ENCODE data around the gene ZNF827.

ZNF827 gene

DNA sequence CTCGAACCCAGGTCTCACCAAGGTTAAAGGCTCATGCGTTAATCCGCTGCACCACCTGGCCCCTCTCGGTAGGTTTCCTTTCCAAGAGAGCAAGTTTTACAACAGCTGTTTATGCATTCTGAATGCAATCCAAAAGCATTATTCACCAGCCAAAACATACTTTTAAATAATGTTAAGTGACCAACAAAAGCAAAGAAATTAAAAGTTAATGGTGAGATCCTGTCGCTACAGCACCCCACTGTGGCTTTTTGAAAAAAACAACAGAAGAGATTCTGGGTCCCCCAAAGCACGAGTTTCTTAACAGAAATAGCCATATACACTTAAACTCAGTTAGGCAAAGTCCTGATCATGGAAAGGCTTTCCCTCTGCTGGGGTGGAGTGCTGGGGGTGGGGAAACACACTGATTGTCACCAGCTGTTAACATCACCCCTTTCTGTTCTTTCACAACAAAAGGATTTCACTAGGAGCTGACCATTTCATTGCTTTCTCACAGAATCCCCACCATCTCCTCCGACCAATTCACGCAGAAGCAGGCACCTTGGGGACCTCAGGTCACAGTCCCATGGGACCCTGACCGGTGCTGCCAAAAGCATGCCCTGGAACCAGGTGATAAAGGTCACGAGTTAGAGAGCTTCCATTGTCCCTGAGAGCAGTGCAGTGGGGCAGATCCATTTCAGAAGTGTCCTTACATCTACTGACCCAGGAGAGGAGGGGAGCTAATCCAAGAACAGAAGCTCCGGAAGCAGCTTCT, 51.2 kb downstream of the ZNF827 start:
- DNase-seq (ENCODE audit: low read depth in 2 of 2) = no peak

DNA sequence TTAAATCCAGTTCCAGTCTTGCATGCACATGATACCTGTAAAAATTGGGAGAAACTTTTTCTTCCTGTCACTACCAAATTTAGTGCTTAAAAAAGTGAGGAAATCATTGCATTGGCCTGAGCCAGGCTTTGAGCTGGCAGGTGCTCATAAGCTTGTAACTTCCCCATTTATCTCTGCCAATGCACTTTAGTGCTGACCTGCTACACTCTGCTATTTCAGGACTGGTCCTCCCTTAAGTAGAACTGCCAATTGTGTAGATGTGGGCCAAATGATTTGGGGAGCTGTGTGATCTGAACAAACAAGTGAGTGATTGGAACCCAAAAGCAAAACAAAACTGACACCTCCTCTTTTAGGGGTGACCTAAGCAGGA, 51.8 kb downstream of the ZNF827 start:
- no peak for DNase-seq (ENCODE audit: low read depth in 2 of 2)

DNA sequence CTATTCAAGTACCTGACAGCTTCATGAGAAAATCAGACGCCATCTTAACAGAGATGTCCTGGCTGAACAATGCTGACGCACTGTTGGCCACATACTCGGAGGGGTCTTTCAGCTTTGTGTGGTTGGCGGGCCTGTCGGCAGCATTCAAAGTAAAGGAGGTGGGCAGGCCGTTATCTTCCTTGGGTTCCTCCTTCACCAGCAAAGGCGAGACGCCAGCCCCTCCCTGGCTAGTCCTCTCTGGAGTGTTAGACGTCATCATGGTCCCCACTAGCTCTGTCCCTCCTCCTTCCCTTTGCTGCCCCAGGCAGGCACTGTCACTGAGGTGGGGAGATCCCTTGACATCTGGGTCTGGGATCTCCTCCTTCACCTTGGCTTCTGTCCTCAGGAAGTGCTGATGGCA, 53.0 kb downstream of the ZNF827 start:
- no peak for DNase-seq (ENCODE audit: low read depth in 2 of 2)

DNA sequence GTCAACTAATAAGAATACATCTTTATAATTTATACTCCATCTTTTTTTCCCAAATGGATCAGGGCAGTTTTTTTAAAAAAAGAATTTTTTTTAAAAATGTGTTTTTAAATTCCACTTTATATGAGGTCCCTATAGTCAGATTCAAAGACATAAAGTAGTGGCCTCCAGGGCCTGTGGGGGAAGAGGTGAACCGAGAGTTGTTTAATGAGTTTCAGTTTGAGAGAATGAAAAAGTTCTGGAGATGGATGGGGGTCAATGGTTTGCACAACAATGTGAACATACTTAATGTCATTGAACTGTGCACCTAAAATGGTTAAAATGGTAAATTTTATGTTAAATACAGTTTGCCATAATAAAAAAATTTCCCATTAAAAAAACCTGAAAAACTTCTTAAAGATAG, 53.8 kb downstream of the ZNF827 start:
- no peak for DNase-seq (ENCODE audit: low read depth in 2 of 2)

DNA sequence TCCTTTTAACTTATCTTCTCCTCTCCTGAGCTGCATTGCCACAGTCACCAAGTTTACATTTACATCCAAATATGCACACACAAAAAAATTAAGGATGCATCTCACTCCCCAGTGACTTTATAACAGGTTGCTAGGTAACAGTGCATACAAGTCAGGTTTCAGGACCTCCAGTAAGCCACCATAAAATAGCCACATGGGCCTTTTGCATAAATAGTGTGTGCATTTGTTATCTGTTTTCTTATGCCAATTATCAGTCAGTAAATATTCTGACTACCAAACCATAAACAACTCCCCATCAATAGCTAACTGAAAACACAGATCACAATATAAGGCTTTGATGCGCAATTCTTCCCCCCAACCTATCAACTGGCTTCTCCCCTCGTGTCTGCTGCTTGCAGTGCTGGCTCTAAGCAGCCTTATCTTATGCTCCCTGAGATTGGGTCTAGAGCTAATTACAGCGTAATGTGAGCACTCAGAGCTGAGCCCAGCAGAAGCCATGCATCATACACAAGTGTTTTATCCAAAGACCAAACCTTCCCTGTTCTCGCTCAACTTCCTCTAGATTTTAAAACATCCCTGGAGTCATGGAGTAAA, 55.4 kb downstream of the ZNF827 start:
- no peak for DNase-seq (ENCODE audit: low read depth in 2 of 2)

DNA sequence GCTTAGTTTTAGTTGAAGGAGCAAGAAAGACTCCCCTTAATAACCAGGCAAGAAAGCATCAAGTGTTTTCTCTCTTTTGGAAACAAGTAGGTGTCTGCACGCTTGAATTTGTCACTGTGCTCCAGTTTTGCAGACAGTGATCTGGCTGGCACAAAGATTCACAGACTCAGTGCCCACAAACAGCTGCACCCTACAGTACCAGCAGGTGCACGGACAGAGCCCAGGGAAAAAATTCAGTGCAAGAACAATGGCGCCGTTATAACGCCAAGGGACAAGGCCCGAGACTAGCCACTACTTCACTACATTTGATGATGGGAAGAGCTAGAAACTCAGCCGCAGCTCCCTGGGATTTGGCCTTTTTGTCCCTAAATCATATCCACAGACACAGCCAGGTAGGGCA, 56.0 kb downstream of the ZNF827 start:
- no peak for DNase-seq (ENCODE audit: low read depth in 2 of 2)

DNA sequence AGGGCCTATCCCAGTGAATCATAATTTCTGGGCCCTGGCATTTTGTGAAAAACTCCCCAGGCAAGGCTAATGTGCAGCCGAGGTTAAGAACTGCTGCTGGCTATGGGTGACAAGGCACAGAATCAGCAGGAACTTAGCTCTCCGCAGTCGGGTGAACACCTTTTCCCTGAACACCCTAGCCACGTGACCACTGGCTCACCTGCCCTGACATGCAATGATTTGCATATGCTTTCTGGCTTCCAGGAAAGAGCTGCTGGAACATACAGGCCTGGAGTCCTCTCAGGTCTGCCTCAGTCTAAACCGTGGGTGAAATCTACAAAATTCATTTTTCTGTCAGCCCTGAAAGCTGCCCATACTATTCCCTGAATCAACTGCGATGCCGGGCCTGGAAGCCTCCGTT, 56.6 kb downstream of the ZNF827 start:
- no peak for DNase-seq (ENCODE audit: low read depth in 2 of 2)

DNA sequence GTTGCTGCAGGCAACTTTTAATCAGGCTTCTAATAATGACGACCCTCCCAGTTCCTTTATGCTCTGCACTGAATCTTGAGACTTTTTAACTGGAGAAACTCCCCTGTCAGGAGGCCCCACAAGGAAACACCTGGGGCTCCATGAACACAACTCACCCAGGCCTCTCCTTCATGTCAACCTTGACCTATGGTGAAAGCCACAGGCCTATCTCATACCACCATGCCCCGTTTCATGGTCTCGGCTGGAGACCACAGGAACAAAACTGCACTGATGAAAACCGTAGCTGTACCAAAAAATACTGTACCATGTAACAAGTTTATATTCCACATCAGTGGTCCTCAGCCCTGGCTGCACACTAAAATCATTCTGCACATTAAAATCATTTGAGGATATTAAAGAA, 57.0 kb downstream of the ZNF827 start:
- no peak for DNase-seq (ENCODE audit: low read depth in 2 of 2)

DNA sequence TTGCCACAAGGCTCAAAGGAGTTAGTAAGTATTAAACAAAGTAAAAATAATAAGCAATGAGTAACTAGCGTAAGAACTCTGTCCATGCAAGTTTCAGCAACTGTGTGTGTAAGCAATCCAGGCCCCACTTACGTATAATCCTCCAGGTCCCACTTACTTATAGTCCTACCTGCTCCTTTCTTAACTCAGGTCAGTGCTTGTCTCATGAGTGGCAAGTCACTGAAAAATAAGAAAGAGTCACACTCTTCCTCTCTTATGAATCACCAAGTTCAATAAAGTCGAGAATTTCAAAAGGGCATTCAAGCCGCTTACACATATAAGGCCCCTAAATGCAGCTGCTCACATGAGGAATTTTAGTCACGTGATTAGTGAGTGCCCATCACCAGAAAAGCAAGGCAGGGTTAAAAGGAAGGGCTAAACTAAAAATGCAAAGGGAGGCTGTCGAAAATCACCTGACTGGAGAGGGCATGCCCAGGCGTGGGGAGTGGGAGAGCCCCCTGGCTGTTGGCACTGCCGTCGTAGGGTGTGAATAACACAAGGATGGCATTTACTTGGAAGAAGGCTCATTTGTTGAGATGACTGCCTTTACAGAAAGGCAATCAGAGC, 58.2 kb downstream of the ZNF827 start:
- no peak for DNase-seq (ENCODE audit: low read depth in 2 of 2)

DNA sequence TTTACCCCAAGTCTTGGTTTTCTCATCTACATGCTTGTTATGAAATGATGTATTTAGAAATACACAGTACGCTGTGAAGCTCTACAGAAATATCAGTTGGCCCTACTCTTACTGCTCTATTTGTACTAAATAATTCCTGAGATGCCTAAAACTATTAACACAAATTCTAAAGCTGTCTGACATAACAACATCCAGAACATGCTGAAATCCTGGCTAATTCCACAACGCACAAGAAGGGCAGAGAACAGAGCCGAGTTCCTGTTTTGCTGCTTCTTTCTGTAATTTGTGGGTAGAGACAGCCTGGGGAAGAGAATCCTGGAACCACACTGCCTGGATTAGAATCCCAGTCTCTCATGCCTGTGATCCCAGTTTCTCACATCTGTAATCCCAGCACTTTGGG, 59.0 kb downstream of the ZNF827 start:
- no peak for DNase-seq (ENCODE audit: low read depth in 2 of 2)

DNA sequence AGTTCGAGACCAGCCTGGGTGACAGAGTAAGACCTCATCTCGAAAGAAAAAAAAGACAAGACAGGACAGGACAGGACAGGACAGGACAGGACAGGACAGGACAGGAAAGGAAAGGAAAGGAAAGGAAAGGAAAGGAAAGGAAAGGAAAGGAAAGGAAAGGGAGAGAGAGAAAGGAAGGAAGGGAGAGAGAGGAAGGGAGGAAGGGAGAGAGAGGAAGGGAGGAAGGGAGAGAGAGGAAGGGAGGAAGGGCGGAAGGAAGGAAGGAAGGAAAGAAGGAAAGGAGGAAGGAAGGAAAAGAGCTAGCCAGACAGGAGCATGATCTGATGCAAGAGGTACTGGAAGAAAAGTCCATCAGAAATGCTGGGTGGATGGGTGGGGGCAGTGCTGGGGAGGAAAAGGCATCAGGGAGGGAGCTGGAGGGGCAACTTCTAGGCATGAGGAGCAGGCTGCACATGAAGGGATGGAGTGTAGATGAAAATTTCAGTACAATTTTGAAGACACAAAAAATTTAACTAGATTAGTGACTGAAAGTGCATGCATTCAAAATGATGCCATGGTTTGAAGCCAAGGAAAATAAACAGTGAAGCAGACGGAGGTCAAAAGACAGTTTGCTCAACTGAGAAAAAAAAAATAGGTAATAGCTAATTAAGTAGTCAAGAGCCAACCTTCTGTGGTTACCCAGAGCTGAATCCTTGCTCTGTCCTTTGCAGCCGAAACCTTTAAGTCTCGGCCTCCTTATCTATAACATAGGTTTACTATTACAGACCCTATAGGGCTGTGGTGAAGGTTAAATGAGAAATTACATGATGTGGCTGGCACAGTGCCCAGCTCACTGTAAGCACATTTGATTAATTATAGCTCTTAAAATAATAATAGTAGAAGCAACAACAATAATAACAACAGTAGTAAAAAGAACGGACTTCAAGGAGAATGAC, 59.9 kb downstream of the ZNF827 start:
- no peak for DNase-seq (ENCODE audit: low read depth in 2 of 2)

DNA sequence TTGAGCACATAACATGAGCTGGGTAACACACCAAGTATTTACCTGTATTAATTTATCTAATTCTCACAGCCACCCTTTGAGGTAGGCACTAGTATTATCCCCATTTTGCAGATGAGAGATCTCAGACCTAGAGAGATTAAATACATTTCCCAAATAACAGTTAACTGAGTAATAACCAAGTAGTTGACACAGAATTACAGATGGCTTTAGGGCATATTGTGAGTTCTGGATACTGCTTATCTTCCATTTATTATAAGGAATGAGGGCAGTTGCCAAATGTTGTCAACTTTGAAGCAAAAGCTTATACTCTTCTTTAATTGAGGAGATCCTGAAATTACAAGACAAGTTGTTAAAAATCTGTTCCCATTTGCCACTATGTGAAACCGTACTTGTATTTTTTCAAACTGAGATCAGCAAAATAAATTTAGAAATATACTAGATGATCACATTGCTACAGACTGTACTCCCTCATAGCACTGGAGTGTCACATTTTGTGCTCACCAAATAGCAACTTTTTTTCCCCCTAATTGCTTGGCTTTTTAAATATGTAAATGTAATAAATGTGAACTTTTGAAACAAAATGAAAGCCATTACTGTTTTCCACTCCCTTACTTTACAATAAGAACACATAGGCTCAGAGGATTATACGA, 62.0 kb downstream of the ZNF827 start:
- no peak for DNase-seq (ENCODE audit: low read depth in 2 of 2)

DNA sequence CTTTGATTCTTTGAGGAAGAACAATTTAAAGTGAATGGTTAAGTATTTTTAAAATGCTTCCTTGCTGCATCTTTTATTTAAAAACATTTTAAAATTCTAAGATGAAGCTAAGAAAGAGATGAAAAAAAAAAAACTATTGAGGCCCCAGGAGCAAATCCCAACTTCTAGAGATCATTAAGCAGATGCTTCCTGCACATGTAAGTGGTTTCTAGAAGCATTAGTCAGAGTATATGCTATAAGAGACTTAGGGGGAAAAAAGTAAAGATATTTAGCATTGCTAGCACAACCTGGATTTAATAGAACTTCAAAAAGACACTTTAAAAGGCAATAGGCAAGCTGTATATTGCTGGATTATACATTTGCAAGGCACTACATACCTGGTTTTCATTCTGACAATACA, 64.7 kb downstream of the ZNF827 start:
- no peak for DNase-seq (ENCODE audit: low read depth in 2 of 2)

DNA sequence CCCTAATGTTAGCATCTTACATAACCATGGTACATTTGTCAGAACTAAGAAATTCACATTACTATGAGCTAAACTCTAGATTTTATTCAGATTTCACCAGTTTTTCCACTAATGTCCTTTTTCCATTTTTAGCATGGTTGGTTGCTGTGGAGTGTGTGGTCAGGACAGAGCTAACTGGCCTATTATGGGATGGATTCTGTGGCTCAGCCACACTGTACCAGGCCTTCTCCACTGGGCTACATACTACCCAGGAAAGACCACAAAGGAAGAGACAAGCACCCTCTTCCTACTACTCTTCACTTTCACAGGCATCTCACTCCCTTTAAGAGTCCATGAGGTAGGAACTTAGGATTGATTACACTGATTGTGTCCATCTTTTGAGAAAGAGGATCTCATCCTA, 67.4 kb downstream of the ZNF827 start:
- no peak for DNase-seq (ENCODE audit: low read depth in 2 of 2)

DNA sequence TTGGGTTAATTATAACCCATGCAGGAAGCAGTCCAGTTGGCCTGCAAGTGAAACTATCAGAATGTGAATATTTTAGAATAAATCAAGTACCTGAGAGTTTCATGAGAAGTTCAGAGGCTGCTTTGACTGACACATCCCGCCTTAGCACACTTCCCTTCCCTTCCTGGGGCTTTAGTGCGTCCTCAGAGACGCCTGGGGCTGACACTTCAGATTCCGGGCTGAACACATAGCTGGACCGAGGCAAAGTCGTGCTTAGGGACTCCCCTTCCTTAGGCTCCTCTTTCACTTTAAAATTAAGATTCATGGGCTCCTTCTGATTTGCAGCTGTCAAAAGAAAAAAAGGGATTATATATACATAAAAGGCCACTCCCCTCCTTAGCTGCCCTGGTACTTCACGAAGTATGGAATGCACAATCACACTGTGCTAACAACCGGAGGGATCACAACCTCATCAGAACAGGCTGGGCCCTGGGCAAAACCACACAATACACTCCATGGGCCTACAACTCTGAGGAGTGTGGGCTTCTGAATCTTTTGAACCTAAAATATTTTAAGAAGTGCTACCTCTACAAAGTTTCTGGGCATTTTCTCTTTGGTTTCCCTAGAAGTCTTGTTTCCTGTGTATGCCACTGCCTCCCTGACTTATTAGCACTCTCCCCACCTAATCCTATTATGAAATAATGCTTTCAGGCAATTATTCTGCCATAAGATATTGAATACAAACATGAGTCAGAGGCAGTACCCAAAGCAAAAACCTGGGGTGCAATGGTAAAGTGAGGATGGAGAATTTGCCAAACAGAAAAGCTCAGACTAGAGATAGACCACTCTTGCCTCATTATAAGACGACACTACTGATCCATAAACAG, 68.2 kb downstream of the ZNF827 start:
- no peak for DNase-seq (ENCODE audit: low read depth in 2 of 2)

DNA sequence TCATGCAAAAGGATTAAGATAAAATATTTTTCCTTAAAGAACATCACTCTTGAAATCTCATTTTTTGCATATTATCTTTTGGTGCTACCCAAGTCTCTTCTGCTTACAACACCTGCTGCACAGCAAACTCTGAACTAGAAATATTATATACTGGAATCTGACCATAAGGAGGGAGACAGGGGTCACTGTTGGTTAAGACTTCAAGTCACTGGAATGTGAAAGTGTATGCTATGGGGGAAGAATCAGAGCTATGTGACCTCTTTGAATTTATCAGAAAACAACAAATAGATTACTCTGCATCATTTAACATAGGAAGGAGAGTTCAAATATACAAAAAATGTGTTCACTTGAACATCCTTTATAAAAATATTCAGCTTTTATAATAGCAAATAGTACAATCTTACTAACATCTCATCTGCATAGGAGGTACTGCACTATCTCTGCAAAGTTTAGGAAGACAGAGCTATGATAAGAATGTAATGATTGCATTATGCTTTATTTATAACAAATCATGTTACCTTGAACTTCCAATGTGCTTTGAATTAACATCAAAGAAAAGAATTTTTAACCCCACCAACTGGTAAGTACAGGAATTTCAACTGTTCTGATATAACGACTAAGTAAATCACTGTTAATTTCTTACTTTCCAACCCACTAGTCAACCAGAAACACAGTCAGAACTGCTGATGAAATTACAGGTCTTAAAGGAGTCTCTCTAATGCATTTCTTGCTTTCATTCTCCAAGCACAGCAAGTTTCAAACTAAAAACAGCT, 69.8 kb downstream of the ZNF827 start:
- DNase-seq (ENCODE audit: low read depth in 2 of 2) = no peak

DNA sequence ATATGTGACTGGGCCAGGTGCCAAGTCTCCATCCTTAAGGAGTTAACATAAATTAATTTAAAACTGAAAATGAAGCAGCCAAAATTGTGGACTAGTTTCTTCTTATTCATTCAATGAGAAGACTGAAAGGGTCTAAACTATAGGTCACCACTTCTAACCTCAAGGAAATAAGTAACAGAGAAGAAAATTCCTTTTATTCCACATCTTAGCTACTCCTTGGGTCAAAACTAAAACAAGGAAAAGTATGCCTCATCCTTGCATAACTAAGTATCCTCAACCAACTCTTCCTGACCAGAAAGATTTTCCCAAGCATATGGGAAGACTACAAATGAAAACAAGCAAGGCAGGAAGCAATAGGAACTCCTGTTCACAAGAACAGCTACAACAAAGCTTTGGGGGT, 71.2 kb downstream of the ZNF827 start:
- no peak for DNase-seq (ENCODE audit: low read depth in 2 of 2)

DNA sequence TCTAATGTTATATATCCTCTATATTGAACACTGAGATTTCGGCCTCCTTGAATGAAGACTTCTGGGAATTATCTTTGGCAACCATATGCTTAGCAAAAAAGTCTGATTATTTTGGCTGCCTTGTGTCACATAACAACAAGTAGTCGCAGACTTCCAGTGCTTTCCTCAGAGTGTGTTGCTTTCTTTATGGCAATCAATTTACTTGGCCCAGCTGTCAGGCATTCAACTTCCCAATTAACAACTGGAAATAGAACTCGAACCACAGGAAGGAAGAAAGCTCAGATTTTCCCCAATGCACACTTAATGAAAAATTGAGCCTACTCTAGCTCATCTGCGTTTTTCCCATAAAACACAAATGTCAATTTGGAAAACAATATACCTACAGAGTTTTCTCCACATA, 71.6 kb downstream of the ZNF827 start:
- no peak for DNase-seq (ENCODE audit: low read depth in 2 of 2)

DNA sequence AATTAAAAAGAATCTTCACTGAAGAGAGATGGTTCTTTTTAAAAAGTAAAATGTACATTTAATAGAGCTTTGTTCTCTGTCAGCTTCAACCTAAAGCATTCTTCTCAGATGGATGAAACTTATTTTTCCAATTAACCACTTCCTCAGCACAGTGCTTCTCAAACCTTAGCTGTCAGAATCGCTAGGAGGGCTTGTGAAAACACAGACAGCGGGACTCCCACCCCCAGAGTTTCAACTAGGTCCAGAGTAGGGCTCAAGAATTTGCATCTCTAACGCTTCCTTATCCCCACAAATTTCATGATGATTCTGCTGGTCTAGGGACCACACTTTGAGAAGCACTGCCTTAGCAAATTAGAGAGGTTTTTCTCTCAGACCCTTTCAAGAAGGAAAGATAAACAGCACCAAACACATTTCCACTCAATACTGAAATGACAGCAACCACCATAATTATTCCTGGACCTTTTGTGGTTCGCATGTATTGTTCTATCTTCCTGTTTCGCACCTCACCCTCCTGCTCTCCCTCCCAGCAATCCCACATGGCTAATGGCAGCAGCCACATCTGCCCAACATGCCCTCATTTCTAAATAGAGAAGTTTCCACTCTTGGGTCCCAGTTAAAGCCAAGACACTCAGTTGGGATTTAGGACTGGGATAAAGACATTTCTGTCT, 73.2 kb downstream of the ZNF827 start:
- DNase-seq (ENCODE audit: low read depth in 2 of 2) = no peak

DNA sequence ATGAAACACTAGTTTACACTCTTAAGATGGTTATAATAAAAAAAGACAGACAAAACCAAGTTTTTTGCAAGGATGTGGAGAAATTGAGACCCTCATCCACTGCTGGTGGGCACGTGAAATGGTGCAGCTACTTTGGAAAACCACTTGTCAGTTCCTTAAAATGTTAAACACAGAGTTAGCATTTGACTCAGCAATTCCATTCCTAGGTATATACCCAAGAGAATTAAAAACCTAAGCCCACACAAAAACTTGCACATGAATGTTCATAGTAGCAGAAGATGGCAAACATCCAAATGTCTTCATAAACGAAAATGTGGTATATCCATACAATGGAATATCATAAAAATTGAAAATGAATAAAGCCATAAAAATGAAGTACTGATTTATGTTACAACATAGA, 75.4 kb downstream of the ZNF827 start:
- no peak for DNase-seq (ENCODE audit: low read depth in 2 of 2)
